ENCODE results near the gene RASEF.

The RASEF gene

GRCh38 chr9:83013867-83014605, 48.9 kb downstream of the RASEF start:
- no peak for DNase-seq (ENCODE audit: low read depth in 2 of 3, low spot score in 1 of 3)

GRCh38 chr9:83012922-83013838, 49.8 kb downstream of the RASEF start:
- no peak for DNase-seq (ENCODE audit: low read depth in 2 of 3, low spot score in 1 of 3)

GRCh38 chr9:83012168-83012921, 50.6 kb downstream of the RASEF start:
- no peak for DNase-seq (ENCODE audit: low read depth in 2 of 3, low spot score in 1 of 3)

- no peak for DNase-seq (ENCODE audit: low read depth in 2 of 3, low spot score in 1 of 3)
Measured at GRCh38 chr9:83011611-83012010, 51.3 kb downstream of the RASEF start.

- no peak for DNase-seq (ENCODE audit: low read depth in 2 of 3, low spot score in 1 of 3)
Measured at GRCh38 chr9:83007521-83008300, 55.2 kb downstream of the RASEF start.

GRCh38 chr9:83006378-83006777, 56.6 kb downstream of the RASEF start:
- DNase-seq (ENCODE audit: low read depth in 2 of 3, low spot score in 1 of 3), result no peak

GRCh38 chr9:83005963-83006362, 57.0 kb downstream of the RASEF start:
- DNase-seq (ENCODE audit: low read depth in 2 of 3, low spot score in 1 of 3), result no peak

GRCh38 chr9:83005361-83005760, 57.6 kb downstream of the RASEF start:
- DNase-seq (ENCODE audit: low read depth in 2 of 3, low spot score in 1 of 3), result no peak

- DNase-seq (ENCODE audit: low read depth in 2 of 3, low spot score in 1 of 3), result no peak
Measured at GRCh38 chr9:83002329-83002728, 60.6 kb downstream of the RASEF start.

- DNase-seq (ENCODE audit: low read depth in 2 of 3, low spot score in 1 of 3), result no peak
Measured at GRCh38 chr9:83000765-83001164, 62.2 kb downstream of the RASEF start.

GRCh38 chr9:82998409-82998808, 64.5 kb downstream of the RASEF start:
- no peak for DNase-seq (ENCODE audit: low read depth in 2 of 3, low spot score in 1 of 3)

GRCh38 chr9:82997476-82998140, 65.3 kb downstream of the RASEF start:
- no peak for DNase-seq (ENCODE audit: low read depth in 2 of 3, low spot score in 1 of 3)

- no peak for DNase-seq (ENCODE audit: low read depth in 2 of 3, low spot score in 1 of 3)
Measured at GRCh38 chr9:82996941-82997340, 66.0 kb downstream of the RASEF start.

GRCh38 chr9:82993856-82994605, 68.9 kb downstream of the RASEF start:
- DNase-seq (ENCODE audit: low read depth in 2 of 3, low spot score in 1 of 3), result no peak

GRCh38 chr9:82991671-82992070, 71.3 kb downstream of the RASEF start:
- DNase-seq (ENCODE audit: low read depth in 2 of 3, low spot score in 1 of 3), result no peak

GRCh38 chr9:82989929-82990328, 73.0 kb downstream of the RASEF start:
- no peak for DNase-seq (ENCODE audit: low read depth in 2 of 3, low spot score in 1 of 3)

GRCh38 chr9:82988488-82988887, 74.5 kb downstream of the RASEF start:
- no peak for DNase-seq (ENCODE audit: low read depth in 2 of 3, low spot score in 1 of 3)

GRCh38 chr9:82987370-82988189, 75.4 kb downstream of the RASEF start:
- DNase-seq (ENCODE audit: low read depth in 2 of 3, low spot score in 1 of 3), result no peak

- DNase-seq (ENCODE audit: low read depth in 2 of 3, low spot score in 1 of 3), result no peak
Measured at GRCh38 chr9:82981552-82981951, 81.4 kb downstream of the RASEF start.

Data from stimulated activated CD4-positive, alpha-beta T cell treated with anti-CD3 and anti-CD28 coated beads, Interleukin-12 subunit alpha, Interleukin-12 subunit beta, amount 100 ng/mL, for 48 hours (primary cell).